GM19455 (cell line): Measurements from ENCODE around the gene HRC.

Experiments
- ATAC-seq: cut with Tn5 transposase; IDR thresholded peaks from one replicate; pipeline ENCODE4 v1.9.1; 2021; ENCODE audit not compliant: unreplicated experiment

The HRC gene

DNA sequence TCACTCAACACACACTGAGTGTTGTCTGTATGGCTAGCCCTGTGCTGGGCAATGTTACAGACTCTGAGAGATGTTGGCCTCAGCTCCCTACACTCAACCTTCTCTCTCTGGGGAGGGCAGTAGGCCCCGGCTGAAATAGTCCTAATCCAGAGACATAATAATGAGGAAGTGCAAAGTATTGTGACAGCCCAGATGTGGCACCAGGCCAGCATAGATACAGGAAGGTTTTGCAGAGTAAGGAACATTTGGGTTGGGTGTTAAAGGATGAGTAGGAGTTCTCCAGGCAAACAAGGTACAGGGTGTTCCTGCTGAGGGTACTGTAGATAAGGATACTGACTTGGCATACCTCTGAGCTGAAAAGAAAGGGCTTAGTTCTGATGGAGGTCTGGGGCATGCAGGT lies 38.7 kb downstream of the HRC start:
- no peak for ATAC-seq

- no peak for ATAC-seq
Observed at GRCh38 chr19:49114630-49115363, 40.4 kb downstream of the HRC start.

GRCh38 chr19:49113762-49114629 lies 41.2 kb downstream of the HRC start, which contains the start of gene LIN7B:
Gene LIN7B, plus strand, starts transcription at chr19:49114370. Its CDS starts 35 bp downstream, at chr19:49114405.
- ATAC-seq = peak; percentile 47

GRCh38 chr19:49111218-49111998 lies 43.8 kb downstream of the HRC start:
- ATAC-seq = no peak

DNA sequence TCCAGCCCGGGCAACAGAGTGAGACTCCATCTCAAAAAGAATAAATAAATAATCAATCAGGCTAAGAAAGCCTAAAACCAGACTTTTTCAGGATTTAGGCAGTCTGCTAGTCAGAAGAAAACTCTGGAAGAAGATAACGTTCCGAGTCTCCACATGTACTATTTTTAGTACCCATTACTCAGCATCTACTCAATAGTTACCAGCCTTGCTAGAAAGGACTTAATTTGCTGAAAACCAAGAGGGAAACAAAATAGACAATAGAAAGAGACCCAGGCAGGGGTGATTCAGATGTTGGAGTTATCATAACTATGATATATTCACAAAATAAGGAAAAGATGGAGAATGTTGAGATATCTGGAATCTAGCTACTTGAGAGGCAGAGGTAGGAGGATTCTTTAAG lies 44.6 kb downstream of the HRC start:
- no peak for ATAC-seq

DNA sequence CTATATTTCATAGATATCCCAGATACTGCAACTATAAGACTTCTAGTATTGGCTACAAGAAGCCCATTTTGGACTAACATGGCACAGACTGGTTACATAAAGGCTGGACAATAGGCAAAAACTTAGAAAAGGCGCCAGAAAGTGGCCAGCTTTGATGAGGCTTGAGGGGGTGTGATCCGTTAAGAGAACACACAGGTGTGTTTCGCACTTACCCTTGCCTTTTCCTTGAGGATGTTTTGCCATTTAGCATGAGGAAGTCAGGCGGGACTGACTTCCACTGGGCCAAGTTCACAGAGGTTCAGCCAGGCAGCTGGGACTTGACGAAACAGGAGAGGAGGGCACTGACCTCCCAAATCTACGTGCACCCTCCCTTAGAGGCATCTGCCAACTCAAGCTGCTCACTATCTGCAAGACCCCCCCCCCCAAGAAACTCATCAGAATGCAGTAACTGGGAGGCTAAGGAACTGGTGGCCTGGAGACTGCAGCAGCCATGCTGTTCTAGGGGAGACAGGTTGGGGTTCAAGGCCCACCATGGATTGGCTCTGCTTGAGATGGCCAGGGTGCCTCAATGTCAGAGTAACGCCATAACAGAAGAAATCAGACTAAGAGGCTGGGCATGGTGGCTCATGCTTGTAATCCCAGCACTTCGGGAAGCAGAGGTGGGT lies 45.5 kb downstream of the HRC start:
- no peak for ATAC-seq

GRCh38 chr19:49109051-49109450 lies 46.1 kb downstream of the HRC start:
- ATAC-seq = no peak

DNA sequence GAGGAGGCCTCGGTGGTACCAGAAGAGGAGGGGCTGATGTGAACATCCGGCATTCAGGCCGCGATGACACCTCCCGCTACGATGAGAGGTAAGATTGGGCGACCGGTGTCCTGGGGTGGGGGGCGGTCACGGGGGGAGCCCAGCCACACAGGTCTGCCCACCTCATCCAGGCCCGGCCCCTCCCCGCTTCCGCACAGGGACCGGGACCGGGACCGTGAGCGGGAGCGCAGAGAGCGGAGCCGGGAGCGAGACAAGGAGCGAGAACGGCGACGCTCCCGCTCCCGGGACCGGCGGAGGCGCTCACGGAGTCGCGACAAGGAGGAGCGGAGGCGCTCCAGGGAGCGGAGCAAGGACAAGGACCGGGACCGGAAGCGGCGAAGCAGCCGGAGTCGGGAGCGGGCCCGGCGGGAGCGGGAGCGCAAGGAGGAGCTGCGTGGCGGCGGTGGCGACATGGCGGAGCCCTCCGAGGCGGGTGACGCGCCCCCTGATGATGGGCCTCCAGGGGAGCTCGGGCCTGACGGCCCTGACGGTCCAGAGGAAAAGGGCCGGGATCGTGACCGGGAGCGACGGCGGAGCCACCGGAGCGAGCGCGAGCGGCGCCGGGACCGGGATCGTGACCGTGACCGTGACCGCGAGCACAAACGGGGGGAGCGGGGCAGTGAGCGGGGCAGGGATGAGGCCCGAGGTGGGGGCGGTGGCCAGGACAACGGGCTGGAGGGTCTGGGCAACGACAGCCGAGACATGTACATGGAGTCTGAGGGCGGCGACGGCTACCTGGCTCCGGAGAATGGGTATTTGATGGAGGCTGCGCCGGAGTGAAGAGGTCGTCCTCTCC lies 47.4 kb downstream of the HRC start:
- no peak for ATAC-seq

DNA sequence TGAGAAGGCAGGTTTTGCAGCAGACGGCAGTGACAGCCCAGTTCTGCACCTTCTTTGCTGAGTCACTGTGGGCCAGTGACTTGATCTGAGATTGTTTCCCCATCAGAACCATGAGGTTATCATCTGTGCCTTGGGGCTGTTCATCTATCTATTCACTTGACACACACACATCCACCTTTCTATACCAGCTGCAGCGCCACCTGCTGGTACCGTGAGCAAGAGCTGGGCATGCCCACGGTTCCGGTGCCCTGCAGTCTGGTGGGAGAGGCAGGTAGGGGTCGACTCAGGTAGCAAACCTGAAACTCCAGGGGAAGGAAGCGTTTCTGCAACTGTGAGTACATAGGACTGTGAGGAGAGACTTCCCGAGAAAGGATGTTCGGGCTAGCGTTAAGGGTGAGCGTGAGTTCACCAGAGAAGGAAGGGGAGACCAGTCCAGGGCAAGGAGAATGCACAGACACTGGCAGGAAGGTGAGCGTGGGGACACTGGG lies 48.5 kb downstream of the HRC start:
- no peak for ATAC-seq

- ATAC-seq = no peak
Observed at GRCh38 chr19:49104229-49104864, 50.8 kb downstream of the HRC start.

DNA sequence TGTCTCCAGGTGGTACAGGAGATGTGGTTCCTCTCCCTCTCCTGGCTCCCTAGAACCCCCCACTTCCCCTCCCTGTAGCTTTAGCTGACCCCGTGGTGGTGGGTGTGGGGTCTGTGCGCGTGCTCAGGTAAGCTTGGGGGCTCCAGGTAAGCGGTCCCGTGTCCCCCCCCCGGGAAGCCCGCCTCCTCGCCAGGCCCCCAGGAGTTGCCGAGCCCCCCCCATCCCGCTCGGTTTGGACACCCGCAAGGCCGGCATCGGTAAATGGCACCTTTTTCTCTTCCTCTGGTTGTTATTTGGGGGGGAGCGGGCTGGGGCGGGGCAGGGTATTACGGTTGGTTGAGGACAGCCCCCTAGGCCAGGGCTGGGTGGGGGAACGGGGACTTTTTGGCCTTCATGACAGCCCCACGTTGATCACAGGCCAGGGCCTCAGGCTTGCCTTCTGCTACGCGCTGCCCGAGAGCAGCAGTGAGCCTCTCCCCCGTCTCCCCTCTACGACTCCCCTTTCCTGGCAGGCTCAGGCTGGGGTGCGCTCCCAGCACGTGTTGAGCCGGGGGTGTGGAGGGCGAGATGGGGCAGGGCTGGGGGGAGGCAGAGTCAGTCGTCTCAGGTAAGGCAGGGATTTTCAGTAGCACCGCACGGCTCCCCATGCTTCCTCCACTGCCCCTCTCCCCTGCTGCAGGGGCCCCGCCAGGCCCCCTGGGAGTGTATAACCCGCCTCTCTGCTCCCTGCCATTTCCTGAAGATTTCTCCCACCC lies 51.7 kb downstream of the HRC start:
- ATAC-seq = no peak

DNA sequence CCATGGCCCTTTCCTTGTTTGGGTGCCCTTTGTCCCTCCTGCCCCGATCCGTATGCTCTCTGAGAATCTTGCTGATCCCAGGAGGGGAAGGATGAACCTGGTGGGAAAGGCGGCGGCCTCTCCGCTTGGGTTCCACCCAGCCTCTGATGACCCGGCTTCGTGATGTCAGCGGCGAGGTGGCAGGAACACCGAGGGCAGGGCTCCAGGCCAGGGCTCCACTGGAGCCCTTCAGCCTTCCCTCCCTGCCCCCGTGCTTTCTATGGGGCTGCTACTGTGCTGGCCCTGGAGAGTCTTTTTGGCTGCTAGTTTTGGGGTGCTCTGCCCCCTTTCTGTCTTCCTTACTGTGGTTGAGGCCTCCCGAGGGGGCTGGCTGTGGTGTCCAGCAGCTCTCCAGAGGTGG lies 52.9 kb downstream of the HRC start:
- ATAC-seq = no peak
